DOHH2 (cell line): Measurements from ENCODE around the gene SLC5A10.

ENCODE experiments used
- H3F3A ChIP-seq: fragments of 200-600 bp; sonication (generic), shearing (Covaris generic); 2 replicates; pipeline ENCODE4 v1.6.0; 2016; ENCODE audit warnings: antibody characterized with exemption, mild to moderate bottlenecking; ENCODE audit not compliant: control insufficient read depth, insufficient read depth
- H3K27ac ChIP-seq: fragments of 200-600 bp; sonication (generic); 2 replicates; pipeline ENCODE4 v1.5.1; 2014; ENCODE audit warnings: low read depth, mild to moderate bottlenecking, low read length, moderate library complexity
- H3K27me3 ChIP-seq: fragments of 200-600 bp; sonication (generic); 2 replicates; pipeline ENCODE4 v1.6.1; 2014; ENCODE audit warnings: mild to moderate bottlenecking, low read length, mixed read lengths; ENCODE audit not compliant: control insufficient read depth
- H3K36me3 ChIP-seq: fragments of 200-600 bp; sonication (generic); 2 replicates; pipeline ENCODE4 v1.6.1; 2014; ENCODE audit warnings: mild to moderate bottlenecking, low read length, moderate library complexity, mixed read lengths; ENCODE audit not compliant: control insufficient read depth
- H3K4me1 ChIP-seq: fragments of 200-600 bp; sonication (generic); 2 replicates; pipeline ENCODE4 v1.6.1; 2014; ENCODE audit warnings: mild to moderate bottlenecking, low read length, mixed read lengths; ENCODE audit not compliant: control insufficient read depth
- H3K4me2 ChIP-seq: fragments of 200-600 bp; sonication (generic); 2 replicates; pipeline ENCODE4 v1.6.0; 2014; ENCODE audit warnings: mild to moderate bottlenecking, low read length, moderate library complexity
- H3K4me3 ChIP-seq: fragments of 200-600 bp; sonication (generic); 2 replicates; pipeline ENCODE4 v1.5.1; 2014; ENCODE audit warnings: mild to moderate bottlenecking, low read length, mixed read lengths
- H3K79me2 ChIP-seq: fragments of 200-600 bp; sonication (generic); 2 replicates; pipeline ENCODE4 v1.6.1; 2014; ENCODE audit warnings: mild to moderate bottlenecking, low read length, mixed read lengths; ENCODE audit not compliant: control insufficient read depth
- H3K9me2 ChIP-seq: fragments of 200-600 bp; sonication (generic); replicated peaks from 2 replicates; pipeline ENCODE4 v1.6.1; 2014; ENCODE audit warnings: mild to moderate bottlenecking, low read length, mixed read lengths; ENCODE audit not compliant: control insufficient read depth
- H3K9me3 ChIP-seq: fragments of 200-600 bp; sonication (generic); 2 replicates; pipeline ENCODE4 v1.6.1; 2014; ENCODE audit warnings: antibody characterized with exemption, low read length, mixed read lengths; ENCODE audit not compliant: control insufficient read depth, insufficient read depth
- H4K20me1 ChIP-seq: fragments of 200-600 bp; sonication (generic); 2 replicates; pipeline ENCODE4 v1.6.0; 2014; ENCODE audit warnings: low read depth, mild to moderate bottlenecking, antibody characterized with exemption, low read length, moderate library complexity; ENCODE audit not compliant: control insufficient read depth, insufficient read depth
- EZH2phosphoT487 ChIP-seq: fragments of 200-600 bp; sonication (generic); IDR thresholded peaks from 2 replicates; pipeline ENCODE4 v1.6.1; 2017; ENCODE audit warnings: borderline replicate concordance, mild to moderate bottlenecking, antibody characterized with exemption, low read length, moderate library complexity, mixed read lengths
- TF ChIP-seq, protein P1 (sequence below): fragments of 200-600 bp; sonication (generic); IDR thresholded peaks from one replicate; pipeline ENCODE4 v1.5.1; 2014; ENCODE audit warnings: antibody characterized with exemption, mild to moderate bottlenecking, low read depth, low read length; ENCODE audit not compliant: poor library complexity, severe bottlenecking

Gene SLC5A10

DNA sequence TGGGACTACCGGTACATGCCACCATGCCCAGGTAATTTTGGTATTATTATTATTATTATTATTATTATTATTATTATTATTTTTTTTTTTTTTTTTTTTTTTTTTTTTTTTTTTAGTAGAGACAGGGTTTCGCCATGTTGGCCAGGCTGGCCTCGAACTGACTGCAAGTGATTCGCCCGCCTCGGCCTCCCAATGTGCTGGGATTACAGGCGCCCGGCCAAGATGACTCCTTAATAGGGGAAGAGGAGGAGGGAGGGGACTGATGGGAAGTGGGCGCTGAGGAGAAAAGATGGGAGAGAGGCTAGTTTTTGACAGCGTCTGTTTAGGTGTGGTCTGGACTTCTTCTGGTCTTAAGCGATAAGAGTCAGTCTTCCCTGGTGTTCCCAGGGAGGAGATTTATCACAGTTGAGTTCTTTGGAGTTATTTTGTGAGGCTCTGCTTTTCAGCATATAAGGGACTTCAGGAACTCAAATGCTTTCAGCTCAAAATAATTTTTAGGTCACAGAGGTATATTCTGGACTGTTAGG, 34.4 kb upstream of the SLC5A10 start:
- Histone ChIP-seq H3K79me2 (peaks cover 51% of the 10 kb centered on the region), H3K4me3 (no peak overlapping the region), H3K4me1 (peaks cover 81% of the 10 kb centered on the region), H3K27ac (peak overlapping the region; percentile 75), H3K27me3 (no peaks in the 10 kb centered on the region), H3K36me3 (peaks cover 76% of the 10 kb centered on the region), H3K9me2 (no peaks in the 10 kb centered on the region), H3K4me2 (peak overlapping the region; percentile 14; the same call in 1 of the 2 replicates), H3K9me3 (no peaks in the 10 kb centered on the region), H3F3A (peaks cover 35% of the 10 kb centered on the region), H4K20me1 (no peaks in the 10 kb centered on the region)
- TF ChIP-seq, protein P1, sequence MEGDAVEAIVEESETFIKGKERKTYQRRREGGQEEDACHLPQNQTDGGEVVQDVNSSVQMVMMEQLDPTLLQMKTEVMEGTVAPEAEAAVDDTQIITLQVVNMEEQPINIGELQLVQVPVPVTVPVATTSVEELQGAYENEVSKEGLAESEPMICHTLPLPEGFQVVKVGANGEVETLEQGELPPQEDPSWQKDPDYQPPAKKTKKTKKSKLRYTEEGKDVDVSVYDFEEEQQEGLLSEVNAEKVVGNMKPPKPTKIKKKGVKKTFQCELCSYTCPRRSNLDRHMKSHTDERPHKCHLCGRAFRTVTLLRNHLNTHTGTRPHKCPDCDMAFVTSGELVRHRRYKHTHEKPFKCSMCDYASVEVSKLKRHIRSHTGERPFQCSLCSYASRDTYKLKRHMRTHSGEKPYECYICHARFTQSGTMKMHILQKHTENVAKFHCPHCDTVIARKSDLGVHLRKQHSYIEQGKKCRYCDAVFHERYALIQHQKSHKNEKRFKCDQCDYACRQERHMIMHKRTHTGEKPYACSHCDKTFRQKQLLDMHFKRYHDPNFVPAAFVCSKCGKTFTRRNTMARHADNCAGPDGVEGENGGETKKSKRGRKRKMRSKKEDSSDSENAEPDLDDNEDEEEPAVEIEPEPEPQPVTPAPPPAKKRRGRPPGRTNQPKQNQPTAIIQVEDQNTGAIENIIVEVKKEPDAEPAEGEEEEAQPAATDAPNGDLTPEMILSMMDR: no peak
- TF ChIP-seq EZH2phosphoT487: no peak

DNA sequence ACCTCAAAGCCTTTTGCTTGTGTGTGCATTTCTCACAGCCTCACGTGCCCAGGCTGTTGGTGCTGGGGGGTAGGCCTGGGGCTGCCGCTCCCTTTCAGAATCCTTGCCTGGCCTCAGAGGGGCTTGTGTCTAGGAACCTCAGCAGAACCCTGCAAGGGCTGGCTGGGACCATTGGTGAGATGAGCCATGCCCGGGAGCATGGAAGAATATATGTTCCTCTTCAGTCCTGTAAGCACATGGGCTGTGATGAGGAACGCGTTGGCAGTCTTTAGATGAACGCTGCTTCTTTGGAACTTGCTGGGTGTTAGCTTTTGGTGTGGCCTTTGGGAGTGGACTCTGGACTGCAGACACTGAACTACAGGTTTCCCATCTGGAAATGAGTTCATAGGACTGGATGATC, 32.0 kb upstream of the SLC5A10 start:
- Histone ChIP-seq H4K20me1 (no peaks in the 10 kb centered on the region), H3K4me3 (peak overlapping the region; percentile 20), H3K9me3 (no peaks in the 10 kb centered on the region), H3K36me3 (peaks cover 73% of the 10 kb centered on the region), H3K4me2 (peak overlapping the region; percentile 84), H3K9me2 (no peaks in the 10 kb centered on the region), H3K79me2 (peaks cover 69% of the 10 kb centered on the region), H3F3A (peaks cover 35% of the 10 kb centered on the region), H3K4me1 (peaks cover 97% of the 10 kb centered on the region), H3K27me3 (no peaks in the 10 kb centered on the region), H3K27ac (peak overlapping the region; percentile 79)
- TF ChIP-seq, protein P1: no peak
- no peak for TF ChIP-seq EZH2phosphoT487

DNA sequence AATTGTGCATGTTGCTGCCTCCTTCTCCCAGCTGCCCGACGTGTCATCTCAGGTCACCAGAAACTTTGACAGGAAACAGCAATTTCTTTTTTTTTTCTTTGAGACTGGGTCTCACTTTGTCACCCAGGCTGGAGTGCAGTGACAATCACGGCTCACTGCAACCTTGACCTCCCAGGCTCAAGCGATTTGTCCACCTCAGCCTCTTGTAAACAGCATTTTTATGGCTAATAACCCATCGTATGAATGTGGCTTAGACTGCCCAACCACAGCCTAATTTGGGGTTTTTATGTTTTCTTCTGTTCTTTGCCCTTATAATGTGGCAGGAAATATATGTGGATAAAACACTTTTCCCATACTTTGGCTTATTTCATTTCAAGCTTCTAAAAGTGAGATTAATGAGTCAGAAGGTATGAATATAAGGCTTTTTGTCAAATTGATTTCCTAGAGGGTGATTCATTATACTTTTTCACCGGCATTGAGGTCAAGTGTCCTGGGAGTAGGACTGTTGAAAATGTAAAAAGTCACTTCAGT, 31.0 kb upstream of the SLC5A10 start:
- Histone ChIP-seq H3K9me3 (no peaks in the 10 kb centered on the region), H3K4me1 (peaks cover 97% of the 10 kb centered on the region), H3K36me3 (peaks cover 73% of the 10 kb centered on the region), H4K20me1 (no peaks in the 10 kb centered on the region), H3K4me2 (peak overlapping the region; percentile 84), H3K79me2 (peaks cover 79% of the 10 kb centered on the region), H3K27me3 (no peaks in the 10 kb centered on the region), H3K4me3 (peak overlapping the region; percentile 46), H3K27ac (peak overlapping the region; percentile 79), H3K9me2 (no peaks in the 10 kb centered on the region), H3F3A (peaks cover 33% of the 10 kb centered on the region)
- TF ChIP-seq, protein P1: no peak
- TF ChIP-seq EZH2phosphoT487: no peak
